DOHH2 (cell line): Measurements from ENCODE around the gene CCR8.

Source experiments
- H3F3A ChIP-seq: fragments of 200-600 bp; sonication (generic), shearing (Covaris generic); 2 replicates; pipeline ENCODE4 v1.6.0; 2016; ENCODE audit warnings: antibody characterized with exemption, mild to moderate bottlenecking; ENCODE audit not compliant: control insufficient read depth, insufficient read depth
- H3K27ac ChIP-seq: fragments of 200-600 bp; sonication (generic); 2 replicates; pipeline ENCODE4 v1.5.1; 2014; ENCODE audit warnings: low read depth, mild to moderate bottlenecking, low read length, moderate library complexity
- H3K27me3 ChIP-seq: fragments of 200-600 bp; sonication (generic); 2 replicates; pipeline ENCODE4 v1.6.1; 2014; ENCODE audit warnings: mild to moderate bottlenecking, low read length, mixed read lengths; ENCODE audit not compliant: control insufficient read depth
- H3K36me3 ChIP-seq: fragments of 200-600 bp; sonication (generic); 2 replicates; pipeline ENCODE4 v1.6.1; 2014; ENCODE audit warnings: mild to moderate bottlenecking, low read length, moderate library complexity, mixed read lengths; ENCODE audit not compliant: control insufficient read depth
- H3K4me1 ChIP-seq: fragments of 200-600 bp; sonication (generic); 2 replicates; pipeline ENCODE4 v1.6.1; 2014; ENCODE audit warnings: mild to moderate bottlenecking, low read length, mixed read lengths; ENCODE audit not compliant: control insufficient read depth
- H3K4me2 ChIP-seq: fragments of 200-600 bp; sonication (generic); 2 replicates; pipeline ENCODE4 v1.6.0; 2014; ENCODE audit warnings: mild to moderate bottlenecking, low read length, moderate library complexity
- H3K4me3 ChIP-seq: fragments of 200-600 bp; sonication (generic); 2 replicates; pipeline ENCODE4 v1.5.1; 2014; ENCODE audit warnings: mild to moderate bottlenecking, low read length, mixed read lengths
- H3K79me2 ChIP-seq: fragments of 200-600 bp; sonication (generic); 2 replicates; pipeline ENCODE4 v1.6.1; 2014; ENCODE audit warnings: mild to moderate bottlenecking, low read length, mixed read lengths; ENCODE audit not compliant: control insufficient read depth
- H3K9me2 ChIP-seq: fragments of 200-600 bp; sonication (generic); replicated peaks from 2 replicates; pipeline ENCODE4 v1.6.1; 2014; ENCODE audit warnings: mild to moderate bottlenecking, low read length, mixed read lengths; ENCODE audit not compliant: control insufficient read depth
- H3K9me3 ChIP-seq: fragments of 200-600 bp; sonication (generic); 2 replicates; pipeline ENCODE4 v1.6.1; 2014; ENCODE audit warnings: antibody characterized with exemption, low read length, mixed read lengths; ENCODE audit not compliant: control insufficient read depth, insufficient read depth
- H4K20me1 ChIP-seq: fragments of 200-600 bp; sonication (generic); 2 replicates; pipeline ENCODE4 v1.6.0; 2014; ENCODE audit warnings: low read depth, mild to moderate bottlenecking, antibody characterized with exemption, low read length, moderate library complexity; ENCODE audit not compliant: control insufficient read depth, insufficient read depth
- CTCF ChIP-seq: fragments of 200-600 bp; sonication (generic); IDR thresholded peaks from one replicate; pipeline ENCODE4 v1.5.1; 2014; ENCODE audit warnings: antibody characterized with exemption, mild to moderate bottlenecking, low read depth, low read length; ENCODE audit not compliant: poor library complexity, severe bottlenecking
- EZH2phosphoT487 ChIP-seq: fragments of 200-600 bp; sonication (generic); IDR thresholded peaks from 2 replicates; pipeline ENCODE4 v1.6.1; 2017; ENCODE audit warnings: borderline replicate concordance, mild to moderate bottlenecking, antibody characterized with exemption, low read length, moderate library complexity, mixed read lengths

Gene CCR8

GRCh38 chr3:39281533-39281932 lies 48.0 kb upstream of the CCR8 start:
- no peak overlapping the region for H3K4me2 ChIP-seq
- no peaks in the 10 kb centered on the region for H3K79me2 ChIP-seq
- H4K20me1 ChIP-seq, result no peaks in the 10 kb centered on the region
- H3K9me3 ChIP-seq, result no peaks in the 10 kb centered on the region
- TF ChIP-seq EZH2phosphoT487, result no peak
- TF ChIP-seq CTCF, result no peak
- no peak overlapping the region for H3K27ac ChIP-seq
- peaks cover 10% of the 10 kb centered on the region; the same call in 1 of the 2 replicates for H3K4me1 ChIP-seq
- no peak overlapping the region for H3K4me3 ChIP-seq
- no peaks in the 10 kb centered on the region for H3K36me3 ChIP-seq
- no peaks in the 10 kb centered on the region for H3K9me2 ChIP-seq
- no peaks in the 10 kb centered on the region for H3F3A ChIP-seq
- H3K27me3 ChIP-seq, result no peaks in the 10 kb centered on the region

DNA sequence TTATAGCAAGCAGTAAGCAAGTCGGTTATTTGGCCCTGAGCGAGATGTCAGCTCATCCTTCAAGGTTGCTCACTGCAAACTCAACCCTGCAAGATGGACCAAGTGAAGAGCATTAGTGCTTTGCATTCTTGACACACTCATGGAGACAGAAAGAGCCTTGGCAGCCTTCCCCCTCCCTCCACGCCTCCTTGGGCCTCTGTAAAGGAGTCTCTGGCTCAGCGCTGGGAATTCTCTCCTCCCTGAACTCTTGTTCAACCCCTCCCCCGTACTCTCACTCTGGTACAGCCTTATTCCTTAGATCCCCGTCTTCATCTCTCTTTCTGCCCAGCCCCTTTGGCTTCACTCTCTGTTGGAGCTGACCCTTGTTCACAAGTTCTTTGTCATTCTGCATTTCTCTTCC lies 47.5 kb upstream of the CCR8 start:
- Histone ChIP-seq H3F3A (0 out of 2 replicates have a peak, but pooled peaks cover 2% of the 10 kb centered on the region), H3K27me3 (no peaks in the 10 kb centered on the region), H3K9me3 (no peaks in the 10 kb centered on the region), H3K4me1 (peaks cover 10% of the 10 kb centered on the region; the same call in 1 of the 2 replicates), H3K27ac (no peak overlapping the region), H3K9me2 (no peaks in the 10 kb centered on the region), H3K4me2 (no peak overlapping the region), H3K79me2 (no peaks in the 10 kb centered on the region), H4K20me1 (no peaks in the 10 kb centered on the region), H3K4me3 (no peak overlapping the region), H3K36me3 (no peaks in the 10 kb centered on the region)
- no peak for TF ChIP-seq CTCF
- TF ChIP-seq EZH2phosphoT487, result no peak

DNA sequence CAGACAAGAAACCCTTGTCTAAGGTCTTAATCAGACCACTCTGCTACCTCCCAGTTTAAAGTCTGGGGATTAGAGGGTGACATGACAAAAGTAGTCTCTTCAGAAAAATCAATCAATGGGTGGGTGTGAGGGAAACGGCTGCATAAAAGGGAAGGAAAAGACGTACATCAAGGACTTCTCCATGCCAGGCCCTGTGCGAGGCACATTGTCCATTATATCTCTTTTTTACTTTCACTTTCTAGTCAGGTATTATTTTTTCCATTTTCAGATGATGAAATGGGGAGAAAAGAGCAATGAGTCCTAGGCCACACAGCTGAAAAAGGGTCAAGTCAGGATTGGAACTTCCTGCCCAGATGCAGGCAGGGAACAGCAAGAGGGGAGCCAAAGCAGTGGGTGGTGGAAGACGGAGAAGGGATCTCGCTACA lies 45.0 kb upstream of the CCR8 start:
- H3K4me1 ChIP-seq, result peaks cover 19% of the 10 kb centered on the region
- no peak overlapping the region for H3K4me3 ChIP-seq
- no peak overlapping the region for H3K4me2 ChIP-seq
- no peaks in the 10 kb centered on the region for H3K36me3 ChIP-seq
- H4K20me1 ChIP-seq, result no peaks in the 10 kb centered on the region
- no peaks in the 10 kb centered on the region for H3K9me3 ChIP-seq
- no peak overlapping the region for H3K27ac ChIP-seq
- TF ChIP-seq CTCF (no peak), EZH2phosphoT487 (no peak)
- H3K79me2 ChIP-seq, result no peaks in the 10 kb centered on the region
- 0 out of 2 replicates have a peak, but pooled peaks cover 2% of the 10 kb centered on the region for H3F3A ChIP-seq
- no peaks in the 10 kb centered on the region for H3K27me3 ChIP-seq
- H3K9me2 ChIP-seq, result no peaks in the 10 kb centered on the region

- peaks cover 13% of the 10 kb centered on the region for H3K4me1 ChIP-seq
- 0 out of 2 replicates have a peak, but pooled peaks cover 2% of the 10 kb centered on the region for H3F3A ChIP-seq
- H3K9me2 ChIP-seq, result no peaks in the 10 kb centered on the region
- H3K4me2 ChIP-seq, result no peak overlapping the region
- H3K27ac ChIP-seq, result no peak overlapping the region
- H3K79me2 ChIP-seq, result no peaks in the 10 kb centered on the region
- H3K9me3 ChIP-seq, result no peaks in the 10 kb centered on the region
- no peaks in the 10 kb centered on the region for H3K36me3 ChIP-seq
- no peaks in the 10 kb centered on the region for H3K27me3 ChIP-seq
- TF ChIP-seq EZH2phosphoT487 (no peak), CTCF (no peak)
- H4K20me1 ChIP-seq, result no peaks in the 10 kb centered on the region
- H3K4me3 ChIP-seq, result no peak overlapping the region
These were observed 44.2 kb upstream of the CCR8 start for GRCh38 chr3:39285332-39285731.
